H7 (cell line): ENCODE data around the gene CRYBG3. TPM values are rescaled to one million over a fixed set of nuclear protein-coding genes. Genes with fewer than 3 reads are reported as not detected.

Source experiments
- total RNA-seq: library from RNA; depleted of rRNA; stranded (reverse); fragments of >200 nt; shearing (Covaris generic); gene quantifications from 2 replicates; pipeline ENCODE4 v1.2.3, GENCODE V29; 2014; rRNA removed

CRYBG3 gene
- total RNA-seq, 1 experiment from 2014 or later: 3.7 TPM

Other genes starting within 250 kb of the CRYBG3 start
- gene ARL6, start 57.3 kb upstream of the CRYBG3 start, total RNA-seq: 3.6 and 5.2 TPM in 2 replicates
- 12.8 and 14.6 TPM in 2 replicates for gene RIOX2, start 150.4 kb downstream of the CRYBG3 start, total RNA-seq
- not detected in 2 replicates for gene GABRR3, start 213.3 kb downstream of the CRYBG3 start, total RNA-seq